Upper lobe of left lung (tissue), 4 donors: ENCODE measurements around the gene ARHGAP26.

Experiments
- EP300 ChIP-seq, 4 donors: sonication (generic); formaldehyde crosslinking; IDR thresholded peaks; one replicate each; pipeline ENCODE4 v1.5.1; 2017; ENCODE audit warnings: antibody characterized with exemption in 4 of 4, control low read depth in 2 of 4
- TF ChIP-seq, protein P1 (sequence below), 6 experiments: fragments of 450-650 bp in 4 of 6; fragments of 200-600 bp in 2 of 6; sonication (generic) in 2 of 6; IDR thresholded peaks; one replicate each; pipeline ENCODE4 v1.5.1; 2016 to 2019; ENCODE audit warnings: antibody characterized with exemption in 6 of 6

DNA sequence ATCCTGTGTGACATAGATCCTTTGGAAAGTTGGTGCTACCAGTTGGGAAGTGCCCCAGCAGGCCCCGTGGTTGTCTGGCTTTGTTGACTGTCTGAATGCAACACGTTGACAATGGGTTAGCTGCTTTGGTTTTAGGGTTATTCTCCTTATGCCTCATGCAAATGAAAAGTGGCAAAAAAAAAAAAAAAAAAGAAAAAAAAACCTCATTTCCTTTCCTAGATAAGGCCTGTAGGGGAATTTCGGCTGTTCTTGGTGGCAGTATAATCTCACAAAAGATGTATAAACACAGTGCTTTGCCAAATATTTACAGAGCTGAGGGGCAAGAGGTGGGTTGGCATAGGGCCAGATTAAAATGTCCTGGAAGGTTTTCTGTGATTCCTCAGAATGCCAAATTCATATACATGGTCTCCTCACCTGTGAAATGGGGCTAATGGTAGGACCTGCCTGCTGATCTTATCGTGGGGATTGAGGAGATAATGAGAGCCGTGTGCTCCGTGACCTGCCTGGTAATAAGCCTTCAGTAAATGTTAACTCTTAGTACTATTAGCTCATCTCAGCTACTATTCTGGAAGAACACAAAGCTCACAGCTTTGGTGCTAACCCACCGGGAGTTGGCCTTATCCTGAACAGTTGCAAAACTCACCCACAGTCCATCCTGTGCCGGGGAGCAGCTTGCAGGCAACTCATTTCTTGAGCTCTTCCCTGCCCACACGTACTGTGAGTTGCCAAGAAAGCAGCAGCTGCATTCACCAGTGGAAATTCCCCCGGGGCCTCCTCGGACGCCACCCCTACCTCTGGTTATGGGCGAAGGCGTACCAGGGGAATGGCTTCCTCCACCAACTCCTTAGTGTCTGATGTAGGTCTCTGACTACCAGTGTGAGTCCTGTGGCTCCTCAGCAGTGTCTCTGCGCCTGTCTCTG lies 413.0 kb downstream of the ARHGAP26 start:
- TF ChIP-seq, protein P1, sequence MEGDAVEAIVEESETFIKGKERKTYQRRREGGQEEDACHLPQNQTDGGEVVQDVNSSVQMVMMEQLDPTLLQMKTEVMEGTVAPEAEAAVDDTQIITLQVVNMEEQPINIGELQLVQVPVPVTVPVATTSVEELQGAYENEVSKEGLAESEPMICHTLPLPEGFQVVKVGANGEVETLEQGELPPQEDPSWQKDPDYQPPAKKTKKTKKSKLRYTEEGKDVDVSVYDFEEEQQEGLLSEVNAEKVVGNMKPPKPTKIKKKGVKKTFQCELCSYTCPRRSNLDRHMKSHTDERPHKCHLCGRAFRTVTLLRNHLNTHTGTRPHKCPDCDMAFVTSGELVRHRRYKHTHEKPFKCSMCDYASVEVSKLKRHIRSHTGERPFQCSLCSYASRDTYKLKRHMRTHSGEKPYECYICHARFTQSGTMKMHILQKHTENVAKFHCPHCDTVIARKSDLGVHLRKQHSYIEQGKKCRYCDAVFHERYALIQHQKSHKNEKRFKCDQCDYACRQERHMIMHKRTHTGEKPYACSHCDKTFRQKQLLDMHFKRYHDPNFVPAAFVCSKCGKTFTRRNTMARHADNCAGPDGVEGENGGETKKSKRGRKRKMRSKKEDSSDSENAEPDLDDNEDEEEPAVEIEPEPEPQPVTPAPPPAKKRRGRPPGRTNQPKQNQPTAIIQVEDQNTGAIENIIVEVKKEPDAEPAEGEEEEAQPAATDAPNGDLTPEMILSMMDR (IDR thresholded peaks at IDR 0.05): no peak
- no peak for TF ChIP-seq EP300 (IDR thresholded peaks at IDR 0.05)
